NT2/D1 (cell line): ENCODE data around the gene SDSL.

Experiments used
- SUZ12 ChIP-seq: IDR thresholded peaks from 2 replicates; pipeline ENCODE4 v1.6.1; 2011; ENCODE audit not compliant: insufficient read length, insufficient read depth; ENCODE audit errors: extremely low read depth
- YY1 ChIP-seq: IDR thresholded peaks from 2 replicates; pipeline ENCODE4 v1.6.1; 2011; ENCODE audit not compliant: insufficient read length, insufficient read depth

GRCh38 chr12:113399490-113399889 is 22.7 kb upstream of the SDSL start:
- no peak for TF ChIP-seq YY1
- no peak for TF ChIP-seq SUZ12
